ENCODE data around the gene FAT1. TPM values are rescaled to one million over a fixed set of nuclear protein-coding genes. Genes with fewer than 3 reads are reported as not detected.

FAT1 gene
- total and polyA plus RNA-seq, 2 donors (not counting 3 experiments of a cell fraction or from before 2014, with no cell fraction given) = 9.2 to 9.8 TPM

GRCh38 chr4:186607490-186607889 lies 116.2 kb downstream of the FAT1 start:
- H3K9ac ChIP-seq (replicated peaks; ENCODE audit: extremely low read depth, insufficient read depth, low read length) = no peak overlapping the region
- H3K36me3 ChIP-seq (ENCODE audit: control insufficient read depth in 2 of 2, extremely low read depth in 1 of 2, insufficient read depth in 2 of 2, low read length in 2 of 2) = no peaks in the 10 kb centered on the region
- ChIA-PET CTCF (no interaction called here), POLR2A (no interaction called here)
- H3K4me2 ChIP-seq (ENCODE audit: insufficient read depth, low read length) = no peak overlapping the region
- no peak for DNase-seq (ENCODE audit: low read depth, low spot score)
- H3K9me3 ChIP-seq (replicated peaks; ENCODE audit: control insufficient read depth, insufficient read depth, low read length) = peaks cover 3% of the 10 kb centered on the region
- TF ChIP-seq JUN (IDR thresholded peaks at IDR 0.05; ENCODE audit: borderline replicate concordance, insufficient read depth, insufficient read length, low read depth) = no peak
- TF ChIP-seq MAX (IDR thresholded peaks at IDR 0.05; ENCODE audit: insufficient read depth, insufficient read length) = no peak
- TF ChIP-seq FOS (IDR thresholded peaks at IDR 0.05; ENCODE audit: borderline replicate concordance, insufficient read depth, low read length) = no peak
- TF ChIP-seq POLR2AphosphoS5 (IDR thresholded peaks at IDR 0.05; ENCODE audit: insufficient read depth, low read depth, low read length) = no peak
- no peak for TF ChIP-seq CTCF (IDR thresholded peaks at IDR 0.05; ENCODE audit: extremely low read depth in 1 of 2, insufficient read depth in 1 of 2, low read depth in 1 of 2, low read length in 2 of 2)
- no peak for TF ChIP-seq EZH2 (IDR thresholded peaks at IDR 0.05; ENCODE audit: borderline replicate concordance, low read depth, low read length, severe bottlenecking)
- no peak for TF ChIP-seq GATA2 (IDR thresholded peaks at IDR 0.05; ENCODE audit: insufficient read depth, insufficient read length, low read depth, low read length)
- TF ChIP-seq MYC (IDR thresholded peaks at IDR 0.05; ENCODE audit: low read depth, low read length) = no peak
- no peak for TF ChIP-seq POLR2A (IDR thresholded peaks at IDR 0.05; ENCODE audit: low read depth, low read length)
- no peaks in the 10 kb centered on the region for H3K27me3 ChIP-seq (ENCODE audit: control insufficient read depth in 2 of 2, insufficient read depth in 2 of 2, low read length in 2 of 2)
- FAIRE-seq = no peak
- no peak overlapping the region for H3K4me3 ChIP-seq (replicated peaks in 1 of 3; ENCODE audit: insufficient read depth in 1 of 3, low read depth in 1 of 3, low read length in 3 of 3)
- H3K9me1 ChIP-seq (replicated peaks; ENCODE audit: control insufficient read depth, extremely low read depth, insufficient read depth, low read length) = no peaks in the 10 kb centered on the region
- intact Hi-C loops (cut with micrococcal nuclease) (no loop called here), dilution Hi-C loops (cut with MboI; ENCODE audit: extremely low pct_ligation_motif_present, low sequenced_read_pairs) (no loop called here)
- no peak overlapping the region for H3K27ac ChIP-seq (ENCODE audit: insufficient read depth, low read depth, low read length)
- BruUV-seq (replicated peaks) = no TSS peak
- no peaks in the 10 kb centered on the region for H3K79me2 ChIP-seq (ENCODE audit: control insufficient read depth, insufficient read depth, low read length)
- no peaks in the 10 kb centered on the region for H4K20me1 ChIP-seq (replicated peaks; ENCODE audit: control insufficient read depth, extremely low read depth, insufficient read depth, low read length)
- no peak overlapping the region for H2AFZ ChIP-seq (ENCODE audit: low read depth, low read length)
- H3K4me1 ChIP-seq (ENCODE audit: control insufficient read depth, extremely low read depth, insufficient read depth, low read length) = no peaks in the 10 kb centered on the region
